Trophoblast cell (in vitro differentiated cells and primary cell): Measurements from ENCODE around the gene VWCE.

Experiments
- DNase-seq, 2 donors: peaks; one replicate each; pipeline ENCODE4 v3.0.0-alpha.2; 2016
- H2AFZ ChIP-seq: 2 replicates; pipeline ENCODE4 v1.6.1; 2013; ENCODE audit warnings: low read length, moderate library complexity, mild to moderate bottlenecking; ENCODE audit not compliant: insufficient read depth, poor library complexity
- H2AK5ac ChIP-seq: 2 replicates; pipeline ENCODE4 v1.6.1; 2013; ENCODE audit warnings: mild to moderate bottlenecking, low read length
- H2BK120ac ChIP-seq: 2 replicates; pipeline ENCODE4 v1.6.1; 2013; ENCODE audit warnings: low read length, mild to moderate bottlenecking, moderate library complexity; ENCODE audit not compliant: insufficient read depth, poor library complexity
- H2BK12ac ChIP-seq: 2 replicates; pipeline ENCODE4 v1.6.1; 2013; ENCODE audit warnings: mild to moderate bottlenecking, low read length, moderate library complexity
- H2BK5ac ChIP-seq: 2 replicates; pipeline ENCODE4 v1.6.1; 2013; ENCODE audit warnings: low read length, low read depth, moderate library complexity, mild to moderate bottlenecking; ENCODE audit not compliant: poor library complexity
- H3K14ac ChIP-seq: 2 replicates; pipeline ENCODE4 v1.6.1; 2013; ENCODE audit warnings: mild to moderate bottlenecking, low read length
- H3K18ac ChIP-seq: 2 replicates; pipeline ENCODE4 v1.6.1; 2013; ENCODE audit warnings: mild to moderate bottlenecking, low read length
- H3K23ac ChIP-seq: 2 replicates; pipeline ENCODE4 v1.6.1; 2013; ENCODE audit warnings: low read length
- H3K27ac ChIP-seq: 2 replicates; pipeline ENCODE4 v1.5.1; 2013; ENCODE audit warnings: low read depth, mild to moderate bottlenecking, inconsistent platforms, low read length, moderate library complexity
- H3K27me3 ChIP-seq: 2 replicates; pipeline ENCODE4 v1.6.1; 2013; ENCODE audit warnings: inconsistent platforms, mild to moderate bottlenecking, low read length, moderate library complexity; ENCODE audit not compliant: insufficient read depth
- H3K36me3 ChIP-seq, 2 experiments: 1 replicate in 1 of 2; 2 replicates in 1 of 2; pipeline ENCODE4 v1.6.1; 2013; ENCODE audit warnings: low read length in 2 of 2, mild to moderate bottlenecking in 2 of 2, moderate library complexity in 1 of 2; ENCODE audit not compliant: insufficient read depth in 2 of 2, control insufficient read depth in 1 of 2
- H3K4ac ChIP-seq: 2 replicates; pipeline ENCODE4 v1.6.1; 2013; ENCODE audit warnings: low read depth, mild to moderate bottlenecking, low read length, moderate library complexity
- H3K4me1 ChIP-seq, 2 experiments: 1 replicate in 1 of 2; 2 replicates in 1 of 2; pipeline ENCODE4 v1.6.1; 2013; ENCODE audit warnings: low read length in 2 of 2, mild to moderate bottlenecking in 2 of 2, moderate library complexity in 1 of 2; ENCODE audit not compliant: insufficient read depth in 2 of 2, control insufficient read depth in 1 of 2
- H3K4me2 ChIP-seq: 2 replicates; pipeline ENCODE4 v1.6.1; 2013; ENCODE audit warnings: inconsistent platforms, mild to moderate bottlenecking, low read length, moderate library complexity
- H3K4me3 ChIP-seq: 2 replicates; pipeline ENCODE4 v1.5.1; 2013; ENCODE audit warnings: mild to moderate bottlenecking, low read depth, low read length, inconsistent platforms
- H3K79me1 ChIP-seq: one replicate; pipeline ENCODE4 v1.6.1; 2013; ENCODE audit warnings: low read length
- H3K79me2 ChIP-seq: 2 replicates; pipeline ENCODE4 v1.6.1; 2013; ENCODE audit warnings: low read length, mild to moderate bottlenecking; ENCODE audit not compliant: control insufficient read depth, insufficient read depth, poor library complexity
- H3K9ac ChIP-seq: 2 replicates; pipeline ENCODE4 v1.6.1; 2013; ENCODE audit warnings: mild to moderate bottlenecking, low read length
- H3K9me3 ChIP-seq: 2 replicates; pipeline ENCODE4 v1.6.1; 2013; ENCODE audit warnings: low read depth, mild to moderate bottlenecking, control low read depth, inconsistent platforms, low read length; ENCODE audit not compliant: insufficient read depth
- H4K12ac ChIP-seq: 2 replicates; pipeline ENCODE4 v1.6.1; 2013; ENCODE audit warnings: low read depth, mild to moderate bottlenecking, low read length, moderate library complexity
- H4K8ac ChIP-seq: 2 replicates; pipeline ENCODE4 v1.6.1; 2013; ENCODE audit warnings: low read depth, mild to moderate bottlenecking, low read length, moderate library complexity
- H4K91ac ChIP-seq: one replicate; pipeline ENCODE4 v1.6.1; 2013; ENCODE audit warnings: low read depth, mild to moderate bottlenecking, low read length, moderate library complexity
- WGBS: extraction: QIAGEN DNeasy Blood & Tissue Kit; methylation state at CpG from one replicate; pipeline ENCODE4 v1.1.7; 2013; ENCODE audit warnings: missing lambda C conversion rate; ENCODE audit not compliant: insufficient read length, insufficient coverage; ENCODE audit errors: extremely low coverage; 5-methylcytosine and 5-hydroxymethylcytosine counted together

Gene VWCE

DNA sequence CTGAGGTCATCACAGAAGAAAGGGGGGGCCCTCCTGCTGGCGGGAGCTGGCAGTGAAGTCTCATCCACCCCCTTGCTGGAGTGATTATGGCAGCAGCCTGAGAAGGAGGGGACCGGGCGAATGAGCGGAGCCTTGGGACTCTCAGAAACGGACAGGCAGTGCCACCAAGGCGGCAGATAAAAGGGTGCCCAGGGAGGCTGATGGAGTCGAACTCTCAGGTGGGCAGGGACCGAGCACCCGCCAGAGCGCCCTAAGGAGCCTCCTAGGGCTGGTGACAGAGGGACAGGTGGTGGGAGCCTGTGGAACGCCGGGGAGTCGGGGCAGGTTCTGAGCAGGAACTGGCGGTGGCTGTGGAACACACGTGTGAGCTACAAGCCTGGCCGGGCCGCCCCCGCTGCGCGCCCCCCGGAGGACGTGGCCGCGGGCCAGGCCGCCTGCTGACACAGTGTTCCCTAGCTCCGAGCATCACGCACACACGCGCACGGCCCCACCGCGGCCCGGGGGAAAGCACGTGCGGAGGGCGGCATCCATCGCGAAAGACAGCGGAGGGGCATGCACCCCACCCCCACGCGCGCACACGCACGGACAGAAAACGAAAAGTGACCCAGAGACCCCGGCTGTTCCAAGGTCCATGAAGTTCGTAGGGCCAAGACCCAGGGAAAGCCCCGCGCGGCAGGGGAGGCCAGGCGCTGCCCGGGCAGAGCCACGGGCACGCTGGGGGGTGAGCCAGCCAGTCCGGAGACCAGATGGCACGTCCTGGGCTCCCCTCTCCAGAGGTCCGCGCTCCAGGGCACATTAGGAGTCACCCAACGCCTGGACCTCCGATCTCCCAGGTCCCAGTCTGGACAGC is 1.0 kb downstream of the VWCE start:
- peak overlapping the region; percentile 45 for H4K91ac ChIP-seq
- H2BK12ac ChIP-seq = no peak overlapping the region
- peaks cover 0 to 10% of the 10 kb centered on the region in 2 experiments for H3K36me3 ChIP-seq
- no peak overlapping the region for H3K23ac ChIP-seq
- peak overlapping the region; percentile 75 for H3K4me3 ChIP-seq
- H3K79me1 ChIP-seq = peaks cover 14% of the 10 kb centered on the region
- H2AK5ac ChIP-seq = no peak overlapping the region
- peak in 1 of 2 donors; percentile 38 for DNase-seq
- peak overlapping the region; percentile 62 for H3K4me2 ChIP-seq
- H2BK5ac ChIP-seq = no peak overlapping the region
- H4K12ac ChIP-seq = peak overlapping the region; percentile 76
- H3K4ac ChIP-seq = peak overlapping the region; percentile 43
- no peak overlapping the region for H3K9ac ChIP-seq
- peaks cover 10% of the 10 kb centered on the region for H3K27me3 ChIP-seq
- peak overlapping the region; percentile 41 for H2AFZ ChIP-seq
- peaks cover 3% of the 10 kb centered on the region for H3K79me2 ChIP-seq
- H3K27ac ChIP-seq = no peak overlapping the region
- H3K9me3 ChIP-seq = no peaks in the 10 kb centered on the region
- peak overlapping the region; percentile 8 for H3K18ac ChIP-seq
- peaks cover 11 to 21% of the 10 kb centered on the region in 2 experiments for H3K4me1 ChIP-seq
- H3K14ac ChIP-seq = peak overlapping the region; percentile 51
- H4K8ac ChIP-seq = peak overlapping the region; percentile 31
- WGBS = no CpG with 5 or more reads among the region's 60 CpGs
- no peak overlapping the region for H2BK120ac ChIP-seq

DNA sequence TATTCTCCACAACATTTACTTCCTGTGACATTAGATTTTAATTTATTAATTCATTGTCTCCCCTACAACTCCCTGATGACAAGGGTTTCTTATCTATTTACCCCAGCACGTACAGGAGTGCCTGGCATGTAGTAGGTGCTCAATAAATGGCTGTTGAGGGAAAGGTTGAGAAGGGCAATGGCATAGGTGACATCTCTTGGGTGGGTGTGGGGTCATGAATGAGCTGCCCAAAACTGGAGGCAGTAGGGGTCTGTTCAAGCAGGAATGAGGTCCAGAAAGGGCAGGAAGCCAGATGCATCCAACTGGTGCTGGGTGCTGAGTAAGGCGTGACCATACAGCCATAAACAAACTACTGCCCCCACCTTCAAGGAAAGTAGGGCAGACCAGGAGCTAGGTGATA is 2.8 kb downstream of the VWCE start:
- Histone ChIP-seq H3K23ac (no peak overlapping the region), H3K36me3 (peaks cover 0 to 8% of the 10 kb centered on the region in 2 experiments)

DNA sequence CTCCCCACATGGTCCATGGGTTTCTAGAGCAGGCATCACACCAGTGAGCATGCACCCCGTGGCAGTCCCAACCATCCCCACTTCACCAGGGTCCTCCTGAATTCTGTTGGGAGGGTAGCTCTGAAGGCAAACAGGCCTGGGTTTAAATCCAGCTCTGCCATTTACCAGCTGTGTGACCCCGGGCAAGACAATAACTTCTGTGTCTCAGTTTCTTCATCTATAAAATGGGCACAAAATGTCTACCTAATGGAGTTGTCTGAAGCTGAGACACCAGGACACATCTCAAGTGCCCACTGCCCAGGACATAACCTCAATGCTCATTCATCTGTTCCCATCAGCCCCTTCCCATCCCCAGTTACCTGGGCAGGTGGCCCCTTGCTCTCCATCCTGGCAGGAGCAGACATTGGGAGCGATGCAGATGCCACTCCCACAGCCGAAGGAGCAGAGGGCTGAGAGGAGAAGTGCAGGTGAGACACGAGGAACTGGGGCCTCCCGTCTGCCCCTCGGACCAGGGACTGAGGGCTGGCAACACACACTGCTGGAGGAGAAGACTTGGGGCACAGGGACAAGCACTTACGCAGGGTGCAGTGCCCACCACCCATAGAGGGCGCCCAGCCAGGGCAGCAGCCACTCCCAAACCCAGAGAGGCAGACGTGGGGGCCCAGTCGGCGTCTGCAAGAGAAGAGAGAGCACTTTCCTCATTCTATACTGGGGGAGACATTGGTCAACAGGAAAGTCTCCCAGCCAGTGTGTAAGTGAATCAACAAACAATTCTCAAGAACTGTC is 4.0 kb downstream of the VWCE start:
- peaks cover 3 to 9% of the 10 kb centered on the region in 2 experiments for H3K36me3 ChIP-seq
- DNase-seq = no peak
- no peak overlapping the region for H3K4me2 ChIP-seq
- no peak overlapping the region for H2AK5ac ChIP-seq
- peaks cover 3% of the 10 kb centered on the region for H3K79me2 ChIP-seq
- no peak overlapping the region for H4K91ac ChIP-seq
- no peak overlapping the region for H3K4ac ChIP-seq
- H2BK5ac ChIP-seq = no peak overlapping the region
- H3K9ac ChIP-seq = no peak overlapping the region
- peaks cover 14% of the 10 kb centered on the region for H3K79me1 ChIP-seq
- no peaks in the 10 kb centered on the region for H3K9me3 ChIP-seq
- WGBS = no CpG with 5 or more reads among the region's 12 CpGs
- no peak overlapping the region for H3K18ac ChIP-seq
- H4K8ac ChIP-seq = no peak overlapping the region
- H2BK12ac ChIP-seq = no peak overlapping the region
- H3K23ac ChIP-seq = no peak overlapping the region
- H3K27me3 ChIP-seq = peaks cover 10% of the 10 kb centered on the region
- no peak overlapping the region for H4K12ac ChIP-seq
- no peak overlapping the region for H3K14ac ChIP-seq
- H3K27ac ChIP-seq = no peak overlapping the region
- peaks cover 9 to 14% of the 10 kb centered on the region in 2 experiments for H3K4me1 ChIP-seq
- H2BK120ac ChIP-seq = no peak overlapping the region
- H2AFZ ChIP-seq = no peak overlapping the region
- H3K4me3 ChIP-seq = peak overlapping the region; percentile 45

More for the DNA sequence above, 2.8 kb downstream of the VWCE start:
- H4K91ac ChIP-seq = no peak overlapping the region
- H3K4me2 ChIP-seq = no peak overlapping the region
- H2BK120ac ChIP-seq = no peak overlapping the region
- no peak for DNase-seq
- H3K4me1 ChIP-seq = peaks cover 9 to 16% of the 10 kb centered on the region in 2 experiments
- H3K4me3 ChIP-seq = no peak overlapping the region
- H3K18ac ChIP-seq = no peak overlapping the region
- H3K79me1 ChIP-seq = peaks cover 14% of the 10 kb centered on the region
- no peak overlapping the region for H3K9ac ChIP-seq
- H4K12ac ChIP-seq = no peak overlapping the region
- H2AK5ac ChIP-seq = no peak overlapping the region
- H3K14ac ChIP-seq = no peak overlapping the region
- WGBS = no CpG with 5 or more reads among the region's 2 CpGs
- H3K27me3 ChIP-seq = peaks cover 10% of the 10 kb centered on the region
- no peak overlapping the region for H4K8ac ChIP-seq
- H3K79me2 ChIP-seq = peaks cover 3% of the 10 kb centered on the region
- H2BK12ac ChIP-seq = no peak overlapping the region
- H2AFZ ChIP-seq = no peak overlapping the region
- H3K9me3 ChIP-seq = no peaks in the 10 kb centered on the region
- no peak overlapping the region for H3K4ac ChIP-seq
- H3K27ac ChIP-seq = no peak overlapping the region
- H2BK5ac ChIP-seq = no peak overlapping the region

DNA sequence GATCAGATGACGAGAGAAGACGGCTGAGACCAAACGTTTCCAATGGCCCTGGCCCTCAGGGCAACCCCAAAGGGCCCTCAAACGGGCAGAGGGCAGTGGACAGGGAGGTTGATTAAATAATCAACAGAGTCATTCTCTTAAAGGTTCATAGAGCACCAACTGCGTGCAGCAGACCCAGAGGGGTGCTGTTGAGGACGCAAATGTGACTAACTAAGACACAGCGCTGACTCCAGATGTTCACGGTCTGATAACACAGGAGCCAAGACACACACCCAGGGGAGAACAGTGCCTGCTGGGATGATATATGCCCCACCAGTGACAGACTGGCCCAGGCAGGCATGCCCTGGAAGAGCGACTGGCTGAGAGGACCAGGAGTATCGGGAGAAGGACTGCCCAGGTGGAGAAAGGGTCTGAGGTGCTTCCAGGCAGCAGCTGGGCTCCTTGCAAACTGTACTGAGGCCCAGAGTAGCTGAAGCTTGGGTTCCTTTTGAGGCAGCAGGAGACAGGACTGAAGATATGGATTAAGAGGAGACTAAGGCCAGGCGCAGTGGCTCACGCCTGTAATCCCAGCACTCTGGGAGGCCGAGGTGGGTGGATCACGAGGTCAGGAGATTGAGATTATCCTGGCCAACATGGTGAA is 7.7 kb downstream of the VWCE start:
- Histone ChIP-seq H3K4ac (no peak overlapping the region), H3K79me1 (no peaks in the 10 kb centered on the region), H2BK120ac (no peak overlapping the region), H3K18ac (no peak overlapping the region), H4K12ac (no peak overlapping the region), H3K4me1 (no peaks in the 10 kb centered on the region), H3K79me2 (no peaks in the 10 kb centered on the region), H2AFZ (no peak overlapping the region), H2BK12ac (no peak overlapping the region), H3K27me3 (no peaks in the 10 kb centered on the region), H3K4me3 (no peak overlapping the region), H2AK5ac (no peak overlapping the region), H4K91ac (no peak overlapping the region), H3K27ac (no peak overlapping the region), H3K9ac (no peak overlapping the region), H3K36me3 (peaks cover 9 to 10% of the 10 kb centered on the region in 2 experiments), H3K23ac (no peak overlapping the region), H3K4me2 (no peak overlapping the region), H3K9me3 (peaks cover 3% of the 10 kb centered on the region), H2BK5ac (no peak overlapping the region), H3K14ac (no peak overlapping the region), H4K8ac (no peak overlapping the region)
- WGBS = no CpG with 5 or more reads among the region's 14 CpGs
- DNase-seq = no peak
